Stimulated activated naive B cell treated with anti-CD40 and anti-IgM and Interleukin-4, amounts not matched to agents 10 μg/mL and 1 μg/mL and 100 μg/mL, for 72 hours (primary cell): Measurements from ENCODE around the gene STEEP1.

Experiments
- ATAC-seq, 2 donors: fragments of 150-1000 bp; cut with Tn5 transposase; replicated peaks; 2 replicates each; pipeline ENCODE4 v1.10.0; 2021; ENCODE audit warnings: moderate library complexity in 1 of 2
- DNase-seq: peaks from one replicate; pipeline ENCODE4 v3.0.0; 2021
- H3K27ac Mint-ChIP-seq: one replicate; pipeline ENCODE4 v1.8.0; 2022; ENCODE audit warnings: mild to moderate bottlenecking, mixed read lengths
- H3K27me3 Mint-ChIP-seq, 2 donors: one replicate each; pipeline ENCODE4 v1.8.0; 2022; ENCODE audit warnings: mixed read lengths in 2 of 2
- H3K36me3 Mint-ChIP-seq, 2 donors: one replicate each; pipeline ENCODE4 v1.8.0; 2022; ENCODE audit warnings: mixed read lengths in 2 of 2, mild to moderate bottlenecking in 1 of 2
- H3K4me1 Mint-ChIP-seq, 2 donors: one replicate each; pipeline ENCODE4 v1.8.0; 2022; ENCODE audit warnings: mixed read lengths in 2 of 2, mild to moderate bottlenecking in 1 of 2
- H3K4me3 Mint-ChIP-seq, 2 donors: one replicate each; pipeline ENCODE4 v1.8.0; 2022; ENCODE audit warnings: mild to moderate bottlenecking in 2 of 2, mixed read lengths in 2 of 2, moderate library complexity in 1 of 2
- H3K9me3 Mint-ChIP-seq, 2 donors: one replicate each; pipeline ENCODE4 v1.8.0; 2022; ENCODE audit warnings: mixed read lengths in 2 of 2, mild to moderate bottlenecking in 1 of 2

Gene STEEP1

DNA sequence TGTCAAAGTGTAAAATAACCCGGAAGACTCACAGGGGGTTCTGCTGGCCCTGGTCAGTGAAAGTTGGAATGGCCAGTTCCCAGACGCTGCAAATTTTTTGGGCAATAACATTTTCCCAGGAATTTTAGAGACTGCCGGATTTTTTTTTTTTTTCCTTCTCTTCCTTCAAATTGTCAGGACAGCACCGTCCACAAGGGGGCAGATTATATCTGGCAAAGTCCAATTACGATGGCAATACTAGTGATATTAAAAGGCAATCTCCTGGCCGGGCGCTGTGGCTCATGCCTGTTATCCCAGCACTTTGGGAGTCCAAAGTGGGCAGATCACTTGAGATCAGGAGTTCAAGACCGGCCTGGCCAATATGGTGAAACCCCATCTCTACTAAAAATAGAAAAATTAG, 76.5 kb downstream of the STEEP1 start:
- H3K4me1 Mint-ChIP-seq, result no peaks in the 10 kb centered on the region
- DNase-seq, result no peak
- peaks cover 0 to 12% of the 10 kb centered on the region in 2 donors for H3K27me3 Mint-ChIP-seq
- no peak overlapping the region for H3K27ac Mint-ChIP-seq
- H3K4me3 Mint-ChIP-seq, result no peak overlapping the region
- H3K9me3 Mint-ChIP-seq, result no peaks in the 10 kb centered on the region
- no peak for ATAC-seq
- no peaks in the 10 kb centered on the region for H3K36me3 Mint-ChIP-seq
